Sigmoid colon (tissue), 4 donors: ENCODE results near the gene ADCY7.

Experiments used
- POLR2AphosphoS5 ChIP-seq, 4 donors: sonication (generic); formaldehyde crosslinking; IDR thresholded peaks; one replicate each; pipeline ENCODE4 v1.6.1; 2017; ENCODE audit warnings: antibody characterized with exemption in 4 of 4
- TF ChIP-seq, protein P1 (sequence below), 4 experiments: fragments of 450-650 bp in 3 of 4; fragments of 200-600 bp in 1 of 4; IDR thresholded peaks; one replicate each; pipeline ENCODE4 v1.5.1; 2016 to 2019; ENCODE audit warnings: antibody characterized with exemption in 4 of 4, mild to moderate bottlenecking in 3 of 4, moderate library complexity in 2 of 4

GRCh38 chr16:50308237-50308965, 42.0 kb downstream of the ADCY7 start:
- TF ChIP-seq, protein P1, sequence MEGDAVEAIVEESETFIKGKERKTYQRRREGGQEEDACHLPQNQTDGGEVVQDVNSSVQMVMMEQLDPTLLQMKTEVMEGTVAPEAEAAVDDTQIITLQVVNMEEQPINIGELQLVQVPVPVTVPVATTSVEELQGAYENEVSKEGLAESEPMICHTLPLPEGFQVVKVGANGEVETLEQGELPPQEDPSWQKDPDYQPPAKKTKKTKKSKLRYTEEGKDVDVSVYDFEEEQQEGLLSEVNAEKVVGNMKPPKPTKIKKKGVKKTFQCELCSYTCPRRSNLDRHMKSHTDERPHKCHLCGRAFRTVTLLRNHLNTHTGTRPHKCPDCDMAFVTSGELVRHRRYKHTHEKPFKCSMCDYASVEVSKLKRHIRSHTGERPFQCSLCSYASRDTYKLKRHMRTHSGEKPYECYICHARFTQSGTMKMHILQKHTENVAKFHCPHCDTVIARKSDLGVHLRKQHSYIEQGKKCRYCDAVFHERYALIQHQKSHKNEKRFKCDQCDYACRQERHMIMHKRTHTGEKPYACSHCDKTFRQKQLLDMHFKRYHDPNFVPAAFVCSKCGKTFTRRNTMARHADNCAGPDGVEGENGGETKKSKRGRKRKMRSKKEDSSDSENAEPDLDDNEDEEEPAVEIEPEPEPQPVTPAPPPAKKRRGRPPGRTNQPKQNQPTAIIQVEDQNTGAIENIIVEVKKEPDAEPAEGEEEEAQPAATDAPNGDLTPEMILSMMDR (IDR thresholded peaks at IDR 0.05): no peak
- no peak for TF ChIP-seq POLR2AphosphoS5 (IDR thresholded peaks at IDR 0.05)
